Esophagus muscularis mucosa (tissue), 4 donors: ENCODE results near the gene TRIM36. TPM values are rescaled to one million over a fixed set of nuclear protein-coding genes. Genes with fewer than 3 reads are reported as not detected.
A peak's percentile ranks its signal among the peaks of the same experiment; 100 is the strongest.

Experiments used
- DNase-seq: peaks from one replicate; pipeline ENCODE4 v3.0.0-alpha.2; 2017; ENCODE audit errors: extremely low spot score
- H3K27ac ChIP-seq, 4 donors: fragments of 200-600 bp; sonication (generic); replicated peaks in 1 of 4; 1 replicate in 3 of 4; 2 replicates in 1 of 4; pipeline ENCODE4 v1.5.1; 2016 to 2019; ENCODE audit warnings: mild to moderate bottlenecking in 1 of 4
- H3K27me3 ChIP-seq, 4 donors: fragments of 200-600 bp; sonication (generic); one replicate each; pipeline versions ENCODE4 v1.5.1 to v1.6.0; 2016 to 2019
- H3K36me3 ChIP-seq, 4 donors: fragments of 200-600 bp; sonication (generic); one replicate each; pipeline ENCODE4 v1.5.1; 2016 to 2019
- H3K4me1 ChIP-seq, 4 donors: fragments of 200-600 bp; sonication (generic); one replicate each; pipeline ENCODE4 v1.5.1; 2016 to 2019
- H3K4me3 ChIP-seq, 4 donors: fragments of 200-600 bp; sonication (generic); 1 replicate in 2 of 4; 2 replicates in 2 of 4; pipeline ENCODE4 v1.5.1; 2016 to 2019; ENCODE audit warnings: mild to moderate bottlenecking in 4 of 4, moderate library complexity in 1 of 4
- H3K9me3 ChIP-seq, 4 donors: fragments of 200-600 bp; sonication (generic); 1 replicate in 3 of 4; 2 replicates in 1 of 4; pipeline ENCODE4 v1.5.1; 2016 to 2019
- CTCF ChIP-seq, 3 experiments: fragments of 200-600 bp in 2 of 3; fragments of 450-650 bp in 1 of 3; sonication (generic) in 2 of 3; IDR thresholded peaks; one replicate each; pipeline ENCODE4 v1.5.1; 2017 to 2019; ENCODE audit warnings: antibody characterized with exemption in 3 of 3, mild to moderate bottlenecking in 2 of 3, moderate library complexity in 1 of 3
- EP300 ChIP-seq: sonication (generic); formaldehyde crosslinking; IDR thresholded peaks from one replicate; pipeline ENCODE4 v1.6.1; 2017; ENCODE audit warnings: antibody characterized with exemption
- POLR2A ChIP-seq: fragments of 450-650 bp; IDR thresholded peaks from one replicate; pipeline ENCODE4 v1.6.1; 2017; ENCODE audit warnings: antibody characterized with exemption, moderate library complexity, mild to moderate bottlenecking, low read depth
- POLR2AphosphoS5 ChIP-seq, 2 donors: sonication (generic); formaldehyde crosslinking; IDR thresholded peaks; one replicate each; pipeline ENCODE4 v1.6.1; 2017; ENCODE audit warnings: antibody characterized with exemption in 2 of 2
- WGBS: methylation state at CpG from one replicate; pipeline ENCODE4 v1.1.5; 2018; 5-methylcytosine and 5-hydroxymethylcytosine counted together
- intact Hi-C: fragments of 100-400 bp; cut with DNase I; formaldehyde crosslinking; loops from one replicate; pipeline ENCODE4 v1.15.1; 2023
- total RNA-seq, 4 donors: library from RNA; depleted of rRNA; stranded (reverse); fragments of >200 nt; gene quantifications; one replicate each; pipeline versions ENCODE4 v1.1.0 to v1.2.1, GENCODE V29; 2016

Gene TRIM36
- total RNA-seq, 4 donors from 2014 or later, result 1.3 to 5.7 (median 2.8) TPM

GRCh38 chr5:115109356-115109755 lies 60.4 kb downstream of the TRIM36 start:
- 80% methylated on average over 5 of the region's 5 CpGs for WGBS

GRCh38 chr5:115100319-115100955 lies 69.3 kb downstream of the TRIM36 start:
- no peak for TF ChIP-seq EP300
- Histone ChIP-seq H3K4me1 (peaks cover 0 to 6% (median 3%) of the 10 kb centered on the region in 4 donors), H3K27ac (no peak overlapping the region), H3K27me3 (peaks cover 0 to under 1% (median 0%) of the 10 kb centered on the region in 4 donors), H3K4me3 (no peak overlapping the region), H3K36me3 (no peaks in the 10 kb centered on the region), H3K9me3 (no peaks in the 10 kb centered on the region)
- WGBS, result 78% methylated on average over 6 of the region's 6 CpGs
- intact Hi-C loops, result no loop called here
- no peak for DNase-seq

More at GRCh38 chr5:115109356-115109755, 60.4 kb downstream of the TRIM36 start:
- Histone ChIP-seq H3K4me3 (no peak overlapping the region), H3K27me3 (peaks cover 0 to 4% (median 0%) of the 10 kb centered on the region in 4 donors), H3K9me3 (no peaks in the 10 kb centered on the region), H3K27ac (no peak overlapping the region), H3K4me1 (no peaks in the 10 kb centered on the region), H3K36me3 (no peaks in the 10 kb centered on the region)
- TF ChIP-seq POLR2A (no peak), CTCF (IDR thresholded peaks at IDR 0.05) (no peak), EP300 (no peak), POLR2AphosphoS5 (IDR thresholded peaks at IDR 0.05) (no peak)
- intact Hi-C loops, result no loop called here
- DNase-seq, result no peak

DNA sequence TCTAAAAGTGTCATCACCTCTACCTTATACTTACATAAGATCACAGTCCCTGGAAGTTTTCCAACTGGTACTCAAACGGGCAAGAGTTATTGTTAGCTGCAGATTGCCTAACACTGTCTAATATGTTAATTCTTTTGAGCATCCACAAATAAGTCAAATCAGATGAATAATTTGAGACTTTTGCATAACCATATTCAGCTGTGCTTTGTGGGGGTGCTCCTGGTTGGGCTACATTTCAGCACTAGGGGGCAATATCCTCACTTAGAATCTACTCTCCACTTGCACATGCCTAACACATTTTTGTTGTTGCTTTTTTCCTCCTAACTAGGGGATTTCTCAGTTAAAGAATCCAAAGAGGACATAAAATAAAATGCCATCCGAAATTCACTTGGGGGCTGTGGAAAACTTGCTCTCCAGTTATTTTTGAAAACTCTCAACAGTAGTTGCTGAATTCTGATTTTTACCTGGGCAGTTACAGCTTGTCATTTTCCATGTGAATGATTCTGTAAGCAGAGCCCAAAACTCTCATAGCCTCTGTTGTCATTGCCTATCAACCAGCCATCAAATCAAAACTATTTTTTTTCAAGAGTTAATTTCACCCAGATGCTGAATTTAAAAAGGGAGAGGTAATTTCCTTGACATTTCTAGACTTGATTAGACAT lies 71.5 kb downstream of the TRIM36 start:
- no peaks in the 10 kb centered on the region for H3K27me3 ChIP-seq
- H3K27ac ChIP-seq, result no peak overlapping the region
- H3K4me3 ChIP-seq, result no peak overlapping the region
- H3K4me1 ChIP-seq, result peaks cover 0 to 6% (median 3%) of the 10 kb centered on the region in 4 donors
- TF ChIP-seq CTCF (IDR thresholded peaks at IDR 0.05), result peak; percentile 60 to 68 (median 66)
- no peak for TF ChIP-seq POLR2A
- H3K36me3 ChIP-seq, result no peaks in the 10 kb centered on the region
- WGBS, result 11% methylated on average over 2 of the region's 2 CpGs
- DNase-seq, result no peak
- intact Hi-C loops, result loop anchor here (2.0 kb wide), 1 partner anchor 149 kb away; no protein-coding TSS in a partner anchor
- no peaks in the 10 kb centered on the region for H3K9me3 ChIP-seq

GRCh38 chr5:115097236-115097635 lies 72.5 kb downstream of the TRIM36 start:
- WGBS, result 56% methylated on average over 2 of the region's 2 CpGs
- Histone ChIP-seq H3K27me3 (no peaks in the 10 kb centered on the region), H3K4me3 (no peak overlapping the region), H3K4me1 (peaks cover 0 to 6% (median 3%) of the 10 kb centered on the region in 4 donors), H3K36me3 (no peaks in the 10 kb centered on the region), H3K27ac (no peak overlapping the region), H3K9me3 (no peaks in the 10 kb centered on the region)
- DNase-seq, result no peak
- intact Hi-C loops, result no loop called here
- TF ChIP-seq EP300, result no peak
- no peak for TF ChIP-seq POLR2AphosphoS5 (IDR thresholded peaks at IDR 0.05)
- no peak for TF ChIP-seq CTCF (IDR thresholded peaks at IDR 0.05)
- no peak for TF ChIP-seq POLR2A

GRCh38 chr5:115096034-115096769 lies 73.5 kb downstream of the TRIM36 start:
- DNase-seq, result no peak
- Histone ChIP-seq H3K27me3 (no peaks in the 10 kb centered on the region), H3K9me3 (no peaks in the 10 kb centered on the region), H3K4me3 (no peak overlapping the region), H3K27ac (no peak overlapping the region), H3K36me3 (no peaks in the 10 kb centered on the region), H3K4me1 (peaks cover 0 to 6% (median 3%) of the 10 kb centered on the region in 4 donors)
- TF ChIP-seq EP300 (no peak), POLR2AphosphoS5 (IDR thresholded peaks at IDR 0.05) (no peak), CTCF (IDR thresholded peaks at IDR 0.05) (no peak), POLR2A (no peak)
- WGBS, result 71% methylated on average over 7 of the region's 7 CpGs
- intact Hi-C loops, result no loop called here
